ENCODE data around the gene TGFB3. TPM values are rescaled to one million over a fixed set of nuclear protein-coding genes. Genes with fewer than 3 reads are reported as not detected.

TGFB3 gene
- total and polyA plus RNA-seq, 2 donors (not counting 3 experiments of a cell fraction or from before 2014, with no cell fraction given), result 5.3 to 5.4 TPM

DNA sequence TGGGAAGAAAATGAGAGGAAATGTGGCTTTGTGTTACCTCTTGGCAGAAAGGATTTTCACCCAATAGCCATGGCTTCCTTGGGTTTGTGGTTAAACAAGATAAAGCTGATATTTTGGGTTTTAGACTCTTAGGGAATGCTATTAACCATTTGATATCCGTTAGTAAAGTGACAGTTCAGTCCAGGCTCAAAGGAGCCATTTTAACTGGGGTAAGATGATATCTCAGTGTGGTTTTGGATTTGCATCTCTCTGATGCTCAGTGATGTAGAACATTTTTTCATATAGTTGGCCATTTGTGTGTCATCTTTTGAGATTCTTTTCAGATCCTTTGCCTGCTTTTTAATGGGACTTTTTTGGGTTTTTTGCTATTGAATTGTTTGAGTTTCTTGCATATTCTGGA lies 33.9 kb upstream of the TGFB3 start:
- no peak overlapping the region for H3K27ac ChIP-seq (ENCODE audit: insufficient read depth, low read depth, low read length)
- BruUV-seq (replicated peaks), result no TSS peak

More for the DNA sequence above, 33.9 kb upstream of the TGFB3 start:
- DNase-seq (ENCODE audit: low read depth, low spot score), result no peak
- dilution Hi-C loops (cut with MboI; ENCODE audit: extremely low pct_ligation_motif_present, low sequenced_read_pairs) (no loop called here), intact Hi-C loops (cut with micrococcal nuclease) (loop anchor here (1.0 kb wide), 1 partner anchor 26 kb away; no protein-coding TSS in a partner anchor)
- Histone ChIP-seq H4K20me1 (replicated peaks; ENCODE audit: control insufficient read depth, extremely low read depth, insufficient read depth, low read length) (no peaks in the 10 kb centered on the region), H3K4me1 (ENCODE audit: control insufficient read depth, extremely low read depth, insufficient read depth, low read length) (no peaks in the 10 kb centered on the region), H3K36me3 (ENCODE audit: control insufficient read depth in 2 of 2, extremely low read depth in 1 of 2, insufficient read depth in 2 of 2, low read length in 2 of 2) (peaks cover 0 to 10% of the 10 kb centered on the region in 2 experiments), H3K9me3 (replicated peaks; ENCODE audit: control insufficient read depth, insufficient read depth, low read length) (no peaks in the 10 kb centered on the region), H3K27me3 (ENCODE audit: control insufficient read depth in 2 of 2, insufficient read depth in 2 of 2, low read length in 2 of 2) (no peaks in the 10 kb centered on the region), H3K4me3 (replicated peaks in 1 of 3; ENCODE audit: insufficient read depth in 1 of 3, low read depth in 1 of 3, low read length in 3 of 3) (no peak overlapping the region), H3K79me2 (ENCODE audit: control insufficient read depth, insufficient read depth, low read length) (no peaks in the 10 kb centered on the region), H2AFZ (ENCODE audit: low read depth, low read length) (no peak overlapping the region), H3K9me1 (replicated peaks; ENCODE audit: control insufficient read depth, extremely low read depth, insufficient read depth, low read length) (no peaks in the 10 kb centered on the region), H3K4me2 (ENCODE audit: insufficient read depth, low read length) (no peak overlapping the region), H3K9ac (replicated peaks; ENCODE audit: extremely low read depth, insufficient read depth, low read length) (no peak overlapping the region)
- CTCF ChIA-PET, result no interaction called here
- POLR2A ChIA-PET, result no interaction called here
- TF ChIP-seq FOS (IDR thresholded peaks at IDR 0.05; ENCODE audit: borderline replicate concordance, insufficient read depth, low read length) (no peak), MYC (IDR thresholded peaks at IDR 0.05; ENCODE audit: low read depth, low read length) (no peak), POLR2A (IDR thresholded peaks at IDR 0.05; ENCODE audit: low read depth, low read length) (no peak), POLR2AphosphoS5 (IDR thresholded peaks at IDR 0.05; ENCODE audit: insufficient read depth, low read depth, low read length) (no peak), JUN (IDR thresholded peaks at IDR 0.05; ENCODE audit: borderline replicate concordance, insufficient read depth, insufficient read length, low read depth) (no peak), GATA2 (IDR thresholded peaks at IDR 0.05; ENCODE audit: insufficient read depth, insufficient read length, low read depth, low read length) (no peak), EZH2 (IDR thresholded peaks at IDR 0.05; ENCODE audit: borderline replicate concordance, low read depth, low read length, severe bottlenecking) (no peak)
- TF ChIP-seq, protein P1, sequence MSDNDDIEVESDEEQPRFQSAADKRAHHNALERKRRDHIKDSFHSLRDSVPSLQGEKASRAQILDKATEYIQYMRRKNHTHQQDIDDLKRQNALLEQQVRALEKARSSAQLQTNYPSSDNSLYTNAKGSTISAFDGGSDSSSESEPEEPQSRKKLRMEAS (IDR thresholded peaks at IDR 0.05; ENCODE audit: insufficient read depth, insufficient read length), result no peak
- TF ChIP-seq, protein P2, sequence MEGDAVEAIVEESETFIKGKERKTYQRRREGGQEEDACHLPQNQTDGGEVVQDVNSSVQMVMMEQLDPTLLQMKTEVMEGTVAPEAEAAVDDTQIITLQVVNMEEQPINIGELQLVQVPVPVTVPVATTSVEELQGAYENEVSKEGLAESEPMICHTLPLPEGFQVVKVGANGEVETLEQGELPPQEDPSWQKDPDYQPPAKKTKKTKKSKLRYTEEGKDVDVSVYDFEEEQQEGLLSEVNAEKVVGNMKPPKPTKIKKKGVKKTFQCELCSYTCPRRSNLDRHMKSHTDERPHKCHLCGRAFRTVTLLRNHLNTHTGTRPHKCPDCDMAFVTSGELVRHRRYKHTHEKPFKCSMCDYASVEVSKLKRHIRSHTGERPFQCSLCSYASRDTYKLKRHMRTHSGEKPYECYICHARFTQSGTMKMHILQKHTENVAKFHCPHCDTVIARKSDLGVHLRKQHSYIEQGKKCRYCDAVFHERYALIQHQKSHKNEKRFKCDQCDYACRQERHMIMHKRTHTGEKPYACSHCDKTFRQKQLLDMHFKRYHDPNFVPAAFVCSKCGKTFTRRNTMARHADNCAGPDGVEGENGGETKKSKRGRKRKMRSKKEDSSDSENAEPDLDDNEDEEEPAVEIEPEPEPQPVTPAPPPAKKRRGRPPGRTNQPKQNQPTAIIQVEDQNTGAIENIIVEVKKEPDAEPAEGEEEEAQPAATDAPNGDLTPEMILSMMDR (IDR thresholded peaks at IDR 0.05; ENCODE audit: extremely low read depth in 1 of 2, insufficient read depth in 1 of 2, low read depth in 1 of 2, low read length in 2 of 2), result no peak
- no peak for FAIRE-seq
